H1 (cell line): ENCODE results near the gene RAB35. TPM values are rescaled to one million over a fixed set of nuclear protein-coding genes. Genes with fewer than 3 reads are reported as not detected.

Source experiments
- ATF2 ChIP-seq: IDR thresholded peaks from 2 replicates; pipeline ENCODE4 v1.6.1; 2012; ENCODE audit warnings: low read length, inconsistent platforms
- CBX5 ChIP-seq: fragments of 300-800, 300-1000 bp; sonication (generic); IDR thresholded peaks from 2 replicates; pipeline ENCODE4 v1.7.1; 2016; ENCODE audit warnings: antibody characterized with exemption, low read length, low read depth
- CHD2 ChIP-seq: IDR thresholded peaks from 2 replicates; pipeline ENCODE4 v1.6.1; 2012; ENCODE audit warnings: low read length, improper control_type of control experiment
- CREB1 ChIP-seq: IDR thresholded peaks from 2 replicates; pipeline ENCODE4 v1.6.1; 2012; ENCODE audit warnings: inconsistent platforms
- EP300 ChIP-seq, 2 experiments: IDR thresholded peaks; 1 replicate in 1 of 2; 2 replicates in 1 of 2; pipeline ENCODE4 v1.6.1; 2011 to 2012; ENCODE audit warnings: low read depth in 2 of 2, low read length in 2 of 2, mild to moderate bottlenecking in 2 of 2, borderline replicate concordance in 1 of 2, inconsistent platforms in 1 of 2, moderate library complexity in 1 of 2
- EZH2 ChIP-seq: fragments of 200-600 bp; sonication (generic); IDR thresholded peaks from 2 replicates; pipeline ENCODE4 v1.7.1; 2012; ENCODE audit warnings: low read depth, mild to moderate bottlenecking, moderate library complexity, low read length, inconsistent platforms; ENCODE audit not compliant: severe bottlenecking
- RAD21 ChIP-seq, 2 experiments: IDR thresholded peaks in 1 of 2; conservative IDR thresholded peaks in 1 of 2; 2 replicates each; pipeline ENCODE4 v1.6.1; 2011; ENCODE audit warnings: low read depth in 2 of 2, low read length in 2 of 2, improper control_type of control experiment in 1 of 2, inconsistent platforms in 1 of 2, mild to moderate bottlenecking in 1 of 2, moderate library complexity in 1 of 2
- RXRA ChIP-seq: IDR thresholded peaks from 2 replicates; pipeline ENCODE4 v1.6.1; 2011; ENCODE audit warnings: low read depth, mild to moderate bottlenecking, low read length, moderate library complexity; ENCODE audit not compliant: insufficient read depth
- SIX5 ChIP-seq: IDR thresholded peaks from 2 replicates; pipeline ENCODE4 v1.6.1; 2011; ENCODE audit warnings: mild to moderate bottlenecking, low read depth, low read length
- SP2 ChIP-seq: IDR thresholded peaks from 2 replicates; pipeline ENCODE4 v1.6.1; 2012; ENCODE audit warnings: mild to moderate bottlenecking, low read length, inconsistent platforms
- SRF ChIP-seq: IDR thresholded peaks from 2 replicates; pipeline ENCODE4 v1.6.1; 2011; ENCODE audit warnings: mild to moderate bottlenecking, low read depth, low read length, moderate library complexity
- TAF1 ChIP-seq: IDR thresholded peaks from 2 replicates; pipeline ENCODE4 v1.6.1; 2011; ENCODE audit warnings: mild to moderate bottlenecking, low read depth, low read length
- TBP ChIP-seq: IDR thresholded peaks from 2 replicates; pipeline ENCODE4 v1.6.1; 2011; ENCODE audit warnings: low read depth, low read length, improper control_type of control experiment
- polyA plus RNA-seq, 7 experiments: library from polyadenylated mRNA; depleted of rRNA in 3 of 7; stranded (reverse) in 5 of 7; unstranded in 2 of 7; fragments of >200 nt in 5 of 7; fragments of 200-250 nt in 2 of 7; gene quantifications; 1 replicate in 5 of 7; 2 replicates in 1 of 7; 4 replicates in 1 of 7; pipeline versions ENCODE4 v1.2.1 to v1.2.3, GENCODE V29; 2011 to 2013; ENCODE audit warnings: missing spikeins in 2 of 7, mixed read lengths in 2 of 7
- total RNA-seq: library from RNA; stranded (reverse); fragmentation: NEBNext Ultra II Directional; extraction: Animal tissue kit (Norgen Biotek cat#: 25700); gene quantifications from 2 replicates; pipeline ENCODE4 v1.2.1, GENCODE V29; 2021

Gene RAB35
- total and polyA plus RNA-seq, 2 of the 8 experiments (the other 6 are each of a cell fraction or from before 2014, with no cell fraction given) = 33.4 to 39.0 TPM

GRCh38 chr12:120086801-120087621 is 29.5 kb downstream of the RAB35 start (continued):
- TF ChIP-seq EP300 (IDR thresholded peaks at IDR 0.05; ENCODE audit: borderline replicate concordance in 1 of 2, low read depth in 2 of 2, low read length in 2 of 2) (peak in 1 of 2 experiments; percentile 97; a peak in 2 of 3 replicates), CHD2 (peak; percentile 69), EZH2 (no peak), RAD21 (IDR thresholded peaks at IDR 0.05 in 1 of 2, conservative IDR thresholded peaks at IDR 0.05 in 1 of 2; ENCODE audit: low read depth in 2 of 2, low read length in 2 of 2) (peak; percentile 62 to 79), TAF1 (peak; percentile 57), TBP (peak; percentile 48; the same call in 1 of the 2 replicates), CREB1 (peak; percentile 92), RXRA (no peak), SIX5 (no peak), ATF2 (no peak), SP2 (no peak), SRF (0 out of 2 replicates have a peak, but pooled peaks have one; percentile 14), CBX5 (no peak)
